Ramos (cell line): Measurements from ENCODE around the gene SHROOM1.
"Not testable (repeated sequence)": the region's sequence is repeated elsewhere in the genome, so short reads cannot be mapped to it uniquely, and the experiment has no call there.

ENCODE experiments used
- in situ Hi-C: fragments of 300-500 bp; cut with MboI; formaldehyde crosslinking; loops from one replicate; pipeline ENCODE4 v1.14.3; 2022; ENCODE audit warnings: low sequenced_read_pairs; ENCODE audit not compliant: unreplicated experiment

The SHROOM1 gene, protein sequence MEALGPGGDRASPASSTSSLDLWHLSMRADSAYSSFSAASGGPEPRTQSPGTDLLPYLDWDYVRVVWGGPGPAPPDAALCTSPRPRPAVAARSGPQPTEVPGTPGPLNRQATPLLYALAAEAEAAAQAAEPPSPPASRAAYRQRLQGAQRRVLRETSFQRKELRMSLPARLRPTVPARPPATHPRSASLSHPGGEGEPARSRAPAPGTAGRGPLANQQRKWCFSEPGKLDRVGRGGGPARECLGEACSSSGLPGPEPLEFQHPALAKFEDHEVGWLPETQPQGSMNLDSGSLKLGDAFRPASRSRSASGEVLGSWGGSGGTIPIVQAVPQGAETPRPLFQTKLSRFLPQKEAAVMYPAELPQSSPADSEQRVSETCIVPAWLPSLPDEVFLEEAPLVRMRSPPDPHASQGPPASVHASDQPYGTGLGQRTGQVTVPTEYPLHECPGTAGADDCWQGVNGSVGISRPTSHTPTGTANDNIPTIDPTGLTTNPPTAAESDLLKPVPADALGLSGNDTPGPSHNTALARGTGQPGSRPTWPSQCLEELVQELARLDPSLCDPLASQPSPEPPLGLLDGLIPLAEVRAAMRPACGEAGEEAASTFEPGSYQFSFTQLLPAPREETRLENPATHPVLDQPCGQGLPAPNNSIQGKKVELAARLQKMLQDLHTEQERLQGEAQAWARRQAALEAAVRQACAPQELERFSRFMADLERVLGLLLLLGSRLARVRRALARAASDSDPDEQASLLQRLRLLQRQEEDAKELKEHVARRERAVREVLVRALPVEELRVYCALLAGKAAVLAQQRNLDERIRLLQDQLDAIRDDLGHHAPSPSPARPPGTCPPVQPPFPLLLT

DNA sequence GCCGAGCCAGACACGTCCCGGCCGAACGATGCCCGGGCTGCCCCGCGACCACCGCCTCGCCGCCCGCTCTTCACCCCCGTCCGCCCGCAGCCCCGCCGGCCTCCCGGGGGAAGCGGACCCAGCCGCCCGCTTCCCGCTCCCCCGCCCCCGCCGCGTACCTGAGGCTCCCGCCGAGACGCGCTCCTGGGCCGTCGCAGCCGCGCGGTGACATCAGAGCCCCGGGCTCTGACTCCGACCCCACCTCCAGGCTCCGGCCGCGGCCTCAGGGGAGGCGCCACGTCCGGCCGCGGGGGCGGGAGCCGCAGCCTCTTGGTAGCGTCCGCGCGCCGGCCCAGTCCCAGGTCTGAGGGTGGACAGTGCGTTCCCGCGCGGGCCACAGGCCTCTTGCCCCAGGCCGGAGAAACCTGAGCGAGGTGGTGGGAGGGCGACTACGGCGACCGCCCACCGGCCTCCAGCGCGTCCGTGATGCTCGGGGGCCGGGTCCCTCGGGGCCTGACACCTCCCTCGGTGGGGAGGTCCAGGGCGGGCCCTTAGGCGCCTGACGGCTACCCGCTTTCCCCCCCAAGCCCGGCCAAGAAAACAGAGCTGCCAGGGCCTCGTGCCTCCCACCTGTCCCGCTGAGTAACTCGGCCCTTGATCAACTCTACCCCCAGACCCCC, at the start of gene SHROOM1:
SHROOM1 (minus strand) TSS at position 212 of the 659 bp plus-strand sequence. CDS start 4,507 bp downstream, outside the sequence.
- in situ Hi-C loops, result no loop called here

DNA sequence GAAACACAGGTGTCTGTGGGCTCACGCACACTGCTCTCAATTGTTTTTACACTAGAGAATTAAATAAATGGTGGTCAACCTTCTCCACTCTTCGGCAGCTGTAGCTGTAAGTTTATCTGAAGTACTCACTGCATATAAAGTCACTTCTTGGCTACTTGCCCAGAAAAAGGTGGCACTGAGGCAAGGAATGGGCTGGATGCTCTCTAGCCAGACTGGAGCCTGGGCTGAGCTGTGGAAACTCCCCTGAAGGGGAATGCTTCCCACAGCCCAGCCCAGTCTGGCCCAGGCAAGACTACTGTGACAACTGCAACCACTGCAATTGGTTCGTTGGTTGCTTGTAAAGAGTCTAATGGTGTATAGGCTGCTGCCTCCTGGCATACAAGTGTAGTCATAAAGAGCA, 47.5 kb upstream of the SHROOM1 start:
- in situ Hi-C loops, result no loop called here

DNA sequence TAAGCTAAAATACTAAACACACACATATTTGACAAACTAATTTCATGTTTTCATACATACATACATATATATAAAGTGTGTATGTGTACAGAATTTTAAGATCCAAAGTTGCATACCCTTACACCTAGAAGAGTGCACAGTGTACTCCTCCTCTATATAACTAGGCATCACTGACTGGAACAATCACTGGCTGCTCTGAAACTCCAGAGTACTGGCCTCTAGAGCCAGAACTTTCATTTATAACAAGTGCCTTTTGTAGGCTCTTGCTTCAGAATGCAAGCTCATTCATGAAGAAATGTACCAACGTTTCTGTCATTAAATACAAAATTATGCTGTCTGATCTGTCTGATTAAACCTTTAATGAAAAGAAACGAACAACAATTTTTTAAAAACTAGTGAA, 47.0 kb upstream of the SHROOM1 start:
- in situ Hi-C loops, result no loop called here

DNA sequence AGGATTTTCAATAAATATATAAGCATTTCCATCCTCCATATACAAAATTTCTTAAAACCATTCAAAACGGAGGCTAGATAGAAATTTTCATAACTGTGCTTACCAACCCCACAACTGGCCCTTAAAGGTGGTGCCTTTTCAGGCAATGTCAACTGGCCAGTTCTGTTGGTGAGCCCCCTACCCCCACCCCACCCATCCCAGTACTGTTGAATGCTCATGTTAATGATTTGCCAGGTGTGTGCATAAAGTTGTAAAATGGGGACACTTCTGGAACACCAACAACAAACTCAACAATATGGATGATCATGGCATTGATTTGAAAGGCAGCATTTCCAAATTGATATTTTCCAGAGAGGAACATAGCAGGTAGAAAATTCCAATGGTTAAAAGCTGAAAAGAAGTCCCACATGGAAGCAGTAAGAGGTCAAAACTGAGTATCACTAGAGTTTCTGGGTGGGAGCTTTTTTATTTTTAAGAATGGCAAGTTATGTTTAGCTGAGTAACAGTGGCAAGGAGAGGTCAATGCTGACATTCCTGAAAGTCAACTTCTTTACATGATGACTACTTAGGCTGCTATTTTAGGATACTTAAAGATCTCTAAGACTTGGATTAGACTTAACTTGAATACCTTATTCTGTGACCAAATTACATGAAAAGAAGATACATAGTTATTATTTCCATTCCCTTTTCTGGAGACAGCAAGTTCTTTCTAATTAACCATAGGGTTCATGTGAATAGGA, 45.7 kb upstream of the SHROOM1 start:
- in situ Hi-C loops, result no loop called here

DNA sequence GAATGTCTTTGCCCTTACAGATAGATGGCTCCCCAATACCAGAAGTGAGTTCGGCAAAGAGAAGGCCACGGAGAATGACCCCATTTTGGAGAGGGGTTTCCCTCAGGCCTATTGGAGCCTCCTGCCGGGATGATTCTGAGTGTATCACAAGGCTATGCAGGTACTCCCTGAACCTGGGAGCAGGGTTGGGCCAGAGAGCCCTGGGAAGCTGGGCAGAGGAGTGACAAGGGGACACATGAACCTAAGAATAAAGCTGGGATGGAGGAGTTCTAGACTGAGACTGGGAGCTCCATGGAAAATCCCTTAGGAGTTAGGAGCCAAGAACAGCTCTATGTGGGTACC, 43.5 kb upstream of the SHROOM1 start:
- in situ Hi-C loops, result no loop called here

DNA sequence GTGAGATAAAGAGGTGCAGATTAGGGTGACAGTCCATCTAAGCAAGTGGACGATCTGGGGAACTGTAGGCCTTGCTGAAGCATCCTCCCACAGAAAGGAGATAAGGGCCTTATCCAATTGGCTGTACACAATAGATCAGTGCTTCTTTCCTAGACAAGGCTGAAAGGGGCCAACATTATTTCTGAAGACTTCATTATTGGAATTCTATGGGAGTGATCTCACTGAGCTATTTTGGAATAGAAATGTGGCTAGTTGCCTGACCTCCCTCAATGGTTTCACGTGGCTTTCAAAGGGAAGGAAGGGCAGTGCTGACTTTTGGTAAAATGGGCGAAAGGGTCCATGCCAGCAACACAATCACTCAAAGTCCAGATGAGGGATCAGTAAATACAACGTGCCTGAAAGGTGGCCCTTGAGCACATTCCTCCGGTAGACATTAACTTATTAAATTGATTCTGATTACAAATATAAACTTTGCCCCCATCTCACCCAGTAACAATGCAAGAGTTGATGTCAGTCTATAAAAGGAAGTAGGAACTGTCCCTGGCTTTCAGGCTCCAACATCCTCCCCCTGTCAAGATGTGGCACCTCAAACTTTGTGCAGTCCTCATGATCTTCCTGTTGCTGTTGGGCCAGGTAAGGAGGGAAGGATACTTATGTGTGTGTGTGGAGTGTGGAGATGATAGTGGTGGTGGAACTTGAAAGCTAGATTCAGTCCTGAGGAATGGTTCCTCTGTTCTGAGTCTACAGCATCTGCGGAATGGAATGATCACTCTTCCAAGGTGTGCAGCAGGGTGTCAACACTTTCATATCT, 42.9 kb upstream of the SHROOM1 start, which contains the start of gene LEAP2:
LEAP2 (plus strand) TSS at position 550 of the 811 bp plus-strand sequence; CDS start at position 577, 27 bp downstream.
- in situ Hi-C loops, result no loop called here

DNA sequence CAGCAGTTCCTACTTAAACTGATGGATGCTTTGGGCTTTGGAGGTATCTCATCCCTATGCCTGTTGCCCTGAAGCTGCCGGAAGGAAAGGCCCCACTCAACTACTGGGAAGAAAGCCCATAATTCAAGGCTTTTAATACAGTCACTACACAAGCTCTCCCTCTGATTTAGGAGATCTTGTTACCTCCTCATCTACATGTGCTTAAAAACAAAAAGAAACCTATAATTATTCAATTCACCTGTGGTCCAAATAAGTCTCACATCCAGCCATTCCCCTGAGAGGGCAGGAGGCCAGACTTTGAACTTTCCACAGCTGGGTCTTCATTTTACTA, 42.3 kb upstream of the SHROOM1 start:
- in situ Hi-C loops, result no loop called here

DNA sequence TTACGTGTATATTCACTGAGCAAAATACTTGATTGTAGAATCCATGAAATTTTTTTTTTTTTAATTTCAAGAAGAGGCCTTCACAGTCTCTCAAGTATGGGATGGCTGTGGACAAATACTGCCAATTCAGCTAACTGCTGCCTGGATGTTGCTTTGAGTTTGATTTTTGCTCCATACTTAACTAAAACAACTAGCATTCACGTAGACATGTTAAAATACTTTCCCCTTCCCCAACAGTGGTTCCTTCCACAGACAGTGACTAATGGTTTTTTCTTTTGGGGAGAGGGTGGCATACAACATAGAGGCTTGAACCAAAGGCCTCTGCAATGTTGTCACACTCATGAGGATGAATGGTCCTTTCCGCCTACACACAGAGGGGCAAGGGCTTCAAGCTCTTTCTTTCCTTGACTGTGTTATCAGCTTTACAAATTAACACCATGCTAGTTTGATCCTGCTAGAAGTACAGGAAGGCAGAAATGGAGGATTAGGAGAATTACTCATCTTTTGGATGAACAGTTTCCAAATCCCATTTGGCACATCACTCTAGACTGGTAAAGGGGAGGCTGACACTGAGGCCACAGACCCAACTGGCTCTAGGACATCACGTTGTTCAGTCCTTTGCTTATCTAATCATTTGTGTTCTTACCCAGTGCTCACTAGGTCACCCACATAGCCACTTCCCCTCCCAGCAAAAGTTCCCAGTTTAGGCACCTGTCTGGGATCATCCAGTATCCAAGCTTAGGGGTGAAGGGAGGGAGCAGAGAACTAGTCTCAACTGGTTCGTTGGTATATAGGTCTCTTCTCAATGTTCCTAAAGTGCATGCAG, 41.2 kb upstream of the SHROOM1 start:
- in situ Hi-C loops, result no loop called here

DNA sequence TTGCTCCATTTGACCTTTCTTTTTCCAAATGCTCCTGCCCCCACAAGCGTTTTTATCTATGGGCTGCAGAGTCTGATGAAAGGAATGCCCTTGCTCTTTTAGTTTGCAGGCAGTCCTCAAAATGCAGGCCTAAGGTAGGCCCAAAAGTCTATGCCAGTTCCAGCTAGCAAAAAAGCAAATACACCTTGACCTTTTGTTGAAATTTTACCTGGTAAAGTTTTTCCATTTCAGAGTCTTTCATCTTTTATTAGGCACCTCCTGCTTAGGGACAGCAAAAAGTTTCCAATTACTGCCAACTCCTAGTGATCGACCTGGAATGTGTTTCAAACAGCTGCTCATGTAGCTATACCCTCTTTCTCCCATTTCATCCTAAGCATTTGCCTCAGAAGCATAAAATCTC, 40.4 kb upstream of the SHROOM1 start:
- in situ Hi-C loops, result no loop called here

DNA sequence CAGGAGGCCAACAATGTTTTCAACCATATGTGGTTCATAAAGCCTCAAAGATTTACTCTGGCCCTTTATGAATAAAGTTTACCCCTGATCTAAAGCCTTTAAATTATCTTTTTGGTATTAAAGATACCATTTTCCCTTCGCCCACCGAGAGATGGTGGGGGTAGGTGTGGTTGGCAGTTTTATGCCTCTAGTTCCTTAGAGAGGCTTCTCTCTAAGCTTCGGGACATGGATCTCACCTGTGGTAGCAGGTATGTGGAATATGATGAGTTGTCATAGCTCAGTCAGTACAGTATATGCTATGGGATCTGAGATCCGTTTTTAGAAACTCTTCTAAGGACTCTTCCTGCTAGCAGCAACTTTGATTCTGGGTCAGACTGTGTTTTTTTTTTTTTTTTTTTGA, 38.3 kb upstream of the SHROOM1 start:
- in situ Hi-C loops, result no loop called here

DNA sequence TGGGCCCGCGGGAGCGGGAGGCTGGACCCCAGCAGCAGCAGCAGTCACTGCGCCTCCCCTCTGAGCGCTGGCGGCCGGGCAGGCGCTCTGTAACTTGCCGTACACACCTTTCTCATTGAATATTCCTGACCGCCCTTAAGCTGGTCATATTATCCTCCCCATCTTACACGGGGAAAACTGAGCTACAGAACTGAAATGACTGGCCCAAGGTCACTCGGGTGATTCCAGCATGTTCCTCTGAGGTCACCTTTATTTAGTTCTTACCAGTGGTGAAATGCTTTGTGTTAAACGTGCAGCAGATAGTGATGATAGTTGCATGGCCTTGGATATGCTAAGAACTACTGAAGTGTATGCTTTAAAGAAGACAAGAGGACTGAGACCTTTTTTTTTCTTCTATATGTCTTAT, 36.6 kb upstream of the SHROOM1 start:
- in situ Hi-C loops, result no loop called here

DNA sequence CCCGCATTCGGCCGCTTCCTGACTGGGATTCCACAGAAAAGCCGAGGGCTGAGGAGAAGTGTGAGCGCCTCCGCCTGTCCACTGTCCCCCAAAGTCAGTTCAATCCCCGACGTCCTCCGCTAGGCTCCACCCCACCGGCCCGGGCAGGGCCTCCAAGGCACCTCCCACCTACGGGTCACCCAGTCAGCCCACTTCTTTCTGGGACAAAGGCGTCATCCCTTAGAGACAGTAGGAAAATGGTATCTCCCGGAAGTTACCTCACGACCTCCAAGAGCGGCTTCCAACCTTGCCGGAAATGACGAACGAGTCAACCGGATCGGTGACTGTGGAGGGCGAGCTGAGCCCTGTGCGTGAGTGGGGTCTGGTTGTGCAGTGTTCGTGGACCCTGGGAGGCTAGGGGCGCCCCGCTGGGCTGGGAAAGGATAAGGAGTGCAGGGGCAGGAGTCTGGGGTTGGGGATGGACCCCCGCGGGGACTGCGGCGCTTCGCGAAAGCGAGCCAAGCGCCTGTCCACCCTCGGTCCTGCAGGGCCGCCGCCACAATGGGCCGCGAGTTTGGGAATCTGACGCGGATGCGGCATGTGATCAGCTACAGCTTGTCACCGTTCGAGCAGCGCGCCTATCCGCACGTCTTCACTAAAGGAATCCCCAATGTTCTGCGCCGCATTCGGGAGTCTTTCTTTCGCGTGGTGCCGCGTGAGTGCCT, 36.0 kb upstream of the SHROOM1 start, which contains the start of the genes GDF9 and UQCRQ:
GDF9 (minus strand) TSS at position 128 of the 704 bp plus-strand sequence. CDS start 1,936 bp downstream, outside the sequence.
UQCRQ (plus strand) TSS at position 301 of the 704 bp plus-strand sequence; CDS start at position 541, 240 bp downstream.
- in situ Hi-C loops, result no loop called here

DNA sequence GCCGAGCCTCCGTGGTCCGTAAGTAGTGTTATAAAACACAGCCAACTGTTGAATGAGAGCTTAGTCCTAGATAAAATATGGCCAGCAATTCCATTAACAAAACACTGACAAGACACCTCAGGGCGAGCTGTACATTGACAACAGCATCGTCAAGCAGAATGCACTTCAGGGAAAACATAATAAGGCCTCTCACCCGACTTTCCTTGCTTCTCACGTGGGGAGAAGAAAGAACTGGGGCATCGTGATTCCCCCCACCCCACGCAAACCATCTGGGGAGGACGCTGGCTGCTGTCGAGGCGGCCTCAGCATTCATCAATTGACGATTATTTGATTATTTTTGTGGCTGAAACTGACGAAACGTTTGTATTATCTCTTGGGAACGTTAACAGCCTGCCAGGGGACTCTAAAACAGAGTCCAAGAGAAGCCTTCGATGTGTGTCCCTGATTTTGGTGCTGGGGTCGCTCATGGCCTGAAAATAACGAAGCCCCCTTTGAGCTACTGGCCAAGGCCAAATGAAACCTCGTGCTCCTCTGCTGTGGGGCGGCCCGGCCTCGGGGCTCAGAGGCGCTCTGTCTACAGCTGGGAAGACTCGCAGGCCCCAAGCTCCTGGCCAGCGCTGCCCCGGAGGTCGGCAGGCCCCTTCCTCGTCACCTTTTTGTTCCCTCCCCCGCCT, 35.4 kb upstream of the SHROOM1 start:
- in situ Hi-C loops, result no loop called here

DNA sequence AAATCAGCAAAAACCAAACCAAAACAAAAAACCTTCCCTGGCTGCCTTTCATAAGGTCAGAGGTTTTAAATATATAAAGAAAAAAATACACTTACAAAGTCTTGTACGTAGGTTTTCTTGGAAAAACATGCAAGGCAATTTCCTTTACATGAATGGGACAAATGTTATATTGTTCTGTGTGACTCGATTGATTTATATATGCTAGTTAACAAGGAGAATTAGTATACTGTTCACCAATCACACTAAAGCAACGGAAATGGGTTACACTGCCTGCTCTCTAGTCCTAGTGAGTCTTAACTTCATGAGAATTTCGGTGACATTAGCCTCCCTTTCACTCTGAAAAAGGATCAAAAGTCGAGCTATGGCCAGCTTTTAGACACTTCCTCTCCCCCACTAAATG, 30.3 kb upstream of the SHROOM1 start:
- in situ Hi-C loops, result no loop called here

DNA sequence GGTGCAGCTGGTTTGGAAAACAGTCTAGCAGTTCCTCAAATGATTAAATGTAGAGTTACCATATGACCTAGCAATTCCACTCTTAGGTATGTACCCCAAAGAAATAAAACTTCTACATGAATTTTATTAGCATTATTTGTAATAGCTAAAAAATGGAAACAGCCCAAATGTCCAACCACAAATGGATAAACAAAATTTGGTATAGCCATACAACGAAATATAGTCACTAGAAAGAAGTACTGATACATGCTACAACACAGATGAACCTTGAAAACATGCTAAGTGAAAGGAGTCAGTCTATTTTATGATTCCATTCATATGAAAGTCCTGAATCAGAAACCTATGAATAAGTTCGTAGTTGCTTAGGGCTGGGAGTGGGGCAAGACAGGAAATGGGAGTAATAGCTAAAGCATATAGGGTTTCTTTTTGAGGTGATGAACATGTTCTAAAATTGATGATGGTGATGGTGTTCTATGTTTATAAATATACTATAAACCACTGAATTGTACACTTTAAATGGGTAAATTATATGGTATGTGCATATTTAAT, 29.5 kb upstream of the SHROOM1 start:
- in situ Hi-C loops, result no loop called here

DNA sequence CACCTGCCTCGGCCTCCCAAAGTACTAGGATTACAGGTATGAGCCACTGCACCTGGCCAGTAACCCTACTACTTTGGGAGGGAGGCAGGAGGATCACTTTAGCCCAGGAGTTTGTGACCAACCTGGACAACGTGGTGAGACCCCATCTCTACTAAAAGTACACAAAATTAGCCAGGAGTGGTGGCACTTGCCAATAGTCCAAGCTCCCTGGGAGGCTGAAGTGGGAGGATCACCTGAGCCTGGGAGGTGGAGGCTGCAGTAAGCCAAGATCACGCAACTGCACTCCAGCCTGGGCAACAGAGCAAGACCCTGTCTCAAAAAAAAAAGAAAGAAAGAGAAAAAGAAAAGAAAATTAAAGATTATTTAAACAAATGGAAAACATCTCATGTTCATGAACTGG, 25.6 kb upstream of the SHROOM1 start:
- in situ Hi-C loops, result no loop called here

DNA sequence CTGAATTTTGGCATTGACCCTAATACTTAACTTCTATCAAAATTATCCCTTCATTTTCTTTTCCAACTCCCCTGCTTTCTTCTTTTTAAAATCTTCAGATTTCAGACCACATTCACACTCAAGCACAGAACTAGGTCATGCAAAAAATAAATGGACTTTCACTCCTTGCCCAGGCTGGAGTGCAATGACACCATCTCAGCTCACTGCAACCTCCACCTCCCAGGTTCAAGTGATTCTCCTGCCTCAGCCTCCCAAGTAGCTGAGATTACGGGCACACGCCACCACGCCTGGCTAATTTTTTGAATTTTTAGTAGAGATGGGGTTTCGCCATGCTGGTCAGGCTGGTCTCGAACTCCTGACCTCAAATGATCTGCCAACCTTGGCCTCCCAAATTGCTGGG, 24.5 kb upstream of the SHROOM1 start:
- in situ Hi-C loops, result not testable (repeated sequence)
